IMR-90 (cell line): ENCODE measurements around the gene MAGI2. TPM values are rescaled to one million over a fixed set of nuclear protein-coding genes. Genes with fewer than 3 reads are reported as not detected.
A peak's percentile ranks its signal among the peaks of the same experiment; 100 is the strongest.

Experiments used
- ATAC-seq: fragments of 200-7000 bp; cut with Tn5 transposase; 2 replicates; pipeline ENCODE4 v1.9.1; 2020; ENCODE audit warnings: low read depth, mild to moderate bottlenecking, moderate library complexity
- BruUV-seq: library from RNA; stranded (reverse); fragments of 400-500 nt; replicated peaks from 2 replicates; lab custom pipeline; 2021; lab: Mats Ljungman, UMichigan
- CTCF ChIA-PET: fragments of 300-600 bp; formaldehyde crosslinking; extraction: SDS; loops from one replicate; lab custom pipeline; 2021; ENCODE audit warnings: antibody characterized with exemption; lab: Yijun Ruan, JAX
- POLR2A ChIA-PET: fragments of 300-600 bp; sonication (Branson Sonifier 250); formaldehyde crosslinking; loops from one replicate; lab custom pipeline; 2022; ENCODE audit warnings: antibody characterized with exemption; ENCODE audit not compliant: unreplicated experiment; lab: Charles Lee
- DNase-seq: peaks from one replicate; pipeline ENCODE4 v3.0.0; 2013
- H2AFZ ChIP-seq: replicated peaks from 2 replicates; pipeline ENCODE3; 2013; ENCODE audit warnings: low read length, mild to moderate bottlenecking; ENCODE audit not compliant: poor library complexity
- H2AK5ac ChIP-seq: 2 replicates; pipeline ENCODE4 v1.6.1; 2013; ENCODE audit warnings: low read depth, low read length, inconsistent platforms
- H2AK9ac ChIP-seq: replicated peaks from 2 replicates; pipeline ENCODE3; 2013; ENCODE audit warnings: mild to moderate bottlenecking, low read depth, low read length, moderate library complexity; ENCODE audit not compliant: poor library complexity
- H2BK120ac ChIP-seq: 2 replicates; pipeline ENCODE4 v1.6.1; 2013; ENCODE audit warnings: low read depth, low read length, inconsistent platforms
- H2BK15ac ChIP-seq: 3 replicates; pipeline ENCODE4 v1.6.1; 2013; ENCODE audit warnings: low read depth, low read length, inconsistent platforms
- H2BK20ac ChIP-seq: 2 replicates; pipeline ENCODE4 v1.6.1; 2013; ENCODE audit warnings: low read depth, mild to moderate bottlenecking, inconsistent platforms, low read length, moderate library complexity
- H2BK5ac ChIP-seq: 2 replicates; pipeline ENCODE4 v1.6.1; 2013; ENCODE audit warnings: mild to moderate bottlenecking, low read depth, low read length, inconsistent platforms; ENCODE audit not compliant: poor library complexity, severe bottlenecking
- H3K14ac ChIP-seq: replicated peaks from 2 replicates; pipeline ENCODE4 v1.6.1; 2013; ENCODE audit warnings: low read depth, low read length, inconsistent platforms
- H3K18ac ChIP-seq: 2 replicates; pipeline ENCODE4 v1.6.1; 2013; ENCODE audit warnings: low read depth, low read length, control low read depth
- H3K23ac ChIP-seq: 2 replicates; pipeline ENCODE4 v1.6.1; 2013; ENCODE audit warnings: low read depth, low read length, inconsistent platforms
- H3K27ac ChIP-seq: 2 replicates; pipeline ENCODE4 v1.5.1; 2013; ENCODE audit warnings: mild to moderate bottlenecking, control low read depth, low read length; ENCODE audit not compliant: insufficient read depth
- H3K27me3 ChIP-seq: 2 replicates; pipeline ENCODE4 v1.6.1; 2013; ENCODE audit warnings: low read length; ENCODE audit not compliant: control insufficient read depth, insufficient read depth
- H3K36me3 ChIP-seq: 2 replicates; pipeline ENCODE4 v1.6.1; 2013; ENCODE audit warnings: low read length, mixed read lengths; ENCODE audit not compliant: control insufficient read depth, insufficient read depth
- H3K4ac ChIP-seq: 2 replicates; pipeline ENCODE4 v1.6.1; 2013; ENCODE audit warnings: low read depth, low read length, inconsistent platforms
- H3K4me1 ChIP-seq: 2 replicates; pipeline ENCODE4 v1.6.1; 2013; ENCODE audit warnings: low read length, mixed read lengths; ENCODE audit not compliant: control insufficient read depth, insufficient read depth
- H3K4me2 ChIP-seq: 2 replicates; pipeline ENCODE4 v1.6.1; 2013; ENCODE audit warnings: low read depth, mild to moderate bottlenecking, control low read depth, low read length, moderate library complexity
- H3K4me3 ChIP-seq: 2 replicates; pipeline ENCODE4 v1.5.1; 2013; ENCODE audit warnings: low read depth, mild to moderate bottlenecking, control low read depth, low read length, moderate library complexity; ENCODE audit not compliant: insufficient read depth
- H3K56ac ChIP-seq: 2 replicates; pipeline ENCODE4 v1.6.1; 2013; ENCODE audit warnings: low read length, inconsistent platforms; ENCODE audit not compliant: insufficient read depth; ENCODE audit errors: extremely low read depth
- H3K79me1 ChIP-seq, 2 experiments: 2 replicates each; pipeline ENCODE4 v1.6.1; 2013; ENCODE audit warnings: low read length in 2 of 2, inconsistent platforms in 1 of 2, low read depth in 1 of 2
- H3K9ac ChIP-seq: 2 replicates; pipeline ENCODE4 v1.6.1; 2013; ENCODE audit warnings: low read depth, low read length, control low read depth
- H3K9me1 ChIP-seq: 2 replicates; pipeline ENCODE4 v1.6.1; 2013; ENCODE audit warnings: low read length, inconsistent platforms; ENCODE audit not compliant: insufficient read depth
- H3K9me3 ChIP-seq: 2 replicates; pipeline ENCODE4 v1.6.1; 2013; ENCODE audit warnings: low read length; ENCODE audit not compliant: control insufficient read depth, insufficient read depth
- H4K20me1 ChIP-seq: 2 replicates; pipeline ENCODE4 v1.6.1; 2013; ENCODE audit warnings: low read length, inconsistent platforms; ENCODE audit not compliant: insufficient read depth
- H4K5ac ChIP-seq: 2 replicates; pipeline ENCODE4 v1.6.1; 2013; ENCODE audit warnings: mild to moderate bottlenecking, low read depth, low read length, control low read depth
- H4K8ac ChIP-seq, 2 experiments: 2 replicates each; pipeline ENCODE4 v1.6.1; 2013; ENCODE audit warnings: low read depth in 2 of 2, low read length in 2 of 2, control low read depth in 1 of 2, inconsistent platforms in 1 of 2
- H4K91ac ChIP-seq: 2 replicates; pipeline ENCODE4 v1.6.1; 2013; ENCODE audit warnings: low read depth, low read length, inconsistent platforms; ENCODE audit not compliant: insufficient read depth
- BHLHE40 ChIP-seq: fragments of 150-350 bp; IDR thresholded peaks from 2 replicates; pipeline ENCODE4 v1.6.1; 2016; ENCODE audit warnings: mild to moderate bottlenecking, low read depth, low read length
- CEBPB ChIP-seq: IDR thresholded peaks from 2 replicates; pipeline ENCODE4 v1.6.1; 2012; ENCODE audit warnings: low read depth, low read length, improper control_type of control experiment
- CHD1 ChIP-seq: IDR thresholded peaks from 2 replicates; pipeline ENCODE4 v1.6.1; 2012; ENCODE audit warnings: low read depth, low read length, improper control_type of control experiment
- ELK1 ChIP-seq: fragments of 150-350 bp; IDR thresholded peaks from 2 replicates; pipeline ENCODE4 v1.6.1; 2016; ENCODE audit warnings: low read depth, mild to moderate bottlenecking, low read length, moderate library complexity, borderline replicate concordance
- FOS ChIP-seq: fragments of 150-350 bp; IDR thresholded peaks from 2 replicates; pipeline ENCODE4 v1.6.1; 2016; ENCODE audit warnings: low read depth, low read length
- MAFK ChIP-seq: IDR thresholded peaks from 2 replicates; pipeline ENCODE4 v1.6.1; 2012; ENCODE audit warnings: low read depth, low read length, improper control_type of control experiment
- MAZ ChIP-seq: IDR thresholded peaks from 2 replicates; pipeline ENCODE4 v1.6.1; 2012; ENCODE audit warnings: low read depth, mild to moderate bottlenecking, low read length, improper control_type of control experiment, moderate library complexity, borderline replicate concordance
- MXI1 ChIP-seq: IDR thresholded peaks from 2 replicates; pipeline ENCODE4 v1.6.1; 2012; ENCODE audit warnings: low read depth, mild to moderate bottlenecking, low read length, moderate library complexity, borderline replicate concordance
- NFE2L2 ChIP-seq: fragments of 150-350 bp; IDR thresholded peaks from 2 replicates; pipeline ENCODE4 v1.6.1; 2016; ENCODE audit warnings: low read depth, mild to moderate bottlenecking, low read length
- POLR2A ChIP-seq: IDR thresholded peaks from 2 replicates; pipeline ENCODE4 v1.6.1; 2012; ENCODE audit warnings: mild to moderate bottlenecking, low read depth, low read length
- RAD21 ChIP-seq: IDR thresholded peaks from 2 replicates; pipeline ENCODE4 v1.6.1; 2012; ENCODE audit warnings: low read length, improper control_type of control experiment
- RCOR1 ChIP-seq: IDR thresholded peaks from 2 replicates; pipeline ENCODE4 v1.6.1; 2012; ENCODE audit warnings: mild to moderate bottlenecking, low read length, improper control_type of control experiment; ENCODE audit not compliant: insufficient replicate concordance
- RFX5 ChIP-seq: IDR thresholded peaks from 2 replicates; pipeline ENCODE4 v1.8.0; 2012; ENCODE audit warnings: low read depth, mild to moderate bottlenecking, low read length, moderate library complexity
- SMC3 ChIP-seq: fragments of 150-350 bp; IDR thresholded peaks from 2 replicates; pipeline ENCODE4 v1.6.1; 2016; ENCODE audit warnings: low read depth, mild to moderate bottlenecking, antibody characterized with exemption, low read length, moderate library complexity
- WGBS, 2 experiments: methylation state at CpG; one replicate each; pipeline versions ENCODE4 v1.1.5 to v1.1.7; 2013; ENCODE audit warnings: missing lambda C conversion rate in 2 of 2; ENCODE audit not compliant: insufficient read length in 1 of 2; ENCODE audit errors: extremely low coverage in 2 of 2; 5-methylcytosine and 5-hydroxymethylcytosine counted together
- dilution Hi-C: fragments of 300-500 bp; cut with HindIII; formaldehyde crosslinking; loops from one replicate; pipeline ENCODE4 v1.14.3; 2018; ENCODE audit warnings: low sequenced_read_pairs; ENCODE audit not compliant: unreplicated experiment
- in situ Hi-C: fragments of 300-500 bp; cut with MboI; formaldehyde crosslinking; loops from 3 replicates; pipeline ENCODE4 v1.14.3; 2019; ENCODE audit warnings: low sequenced_read_pairs, inconsistent platforms, mixed read lengths
- intact Hi-C: fragments of 100-400 bp; cut with micrococcal nuclease; formaldehyde crosslinking; loops from 2 replicates; pipeline ENCODE4 v1.10.0; 2022
- polyA plus RNA-seq, 3 experiments: library from polyadenylated mRNA; depleted of rRNA; stranded (reverse); fragments of >200 nt; gene quantifications; 2 replicates each; pipeline ENCODE4 v1.2.3, GENCODE V29; 2012; ENCODE audit warnings: low replicate concordance in 1 of 3
- total RNA-seq: library from RNA; depleted of rRNA; stranded (reverse); fragments of >200 nt; gene quantifications from 2 replicates; pipeline ENCODE4 v1.2.3, GENCODE V29; 2012
- TF ChIP-seq, protein P1 (sequence below): fragments of 150-350 bp; IDR thresholded peaks from 2 replicates; pipeline ENCODE4 v1.6.1; 2017; ENCODE audit warnings: mild to moderate bottlenecking, antibody characterized with exemption, low read length, low read depth
- TF ChIP-seq, protein P2 (sequence below): conservative IDR thresholded peaks from 2 replicates; pipeline ENCODE4 v1.5.1; 2012; ENCODE audit warnings: mild to moderate bottlenecking, low read depth, low read length, improper control_type of control experiment

Gene MAGI2
- total and polyA plus RNA-seq, 2 of the 4 experiments (the other 2 are of a cell fraction), result 2.5 to 17.9 TPM

- Histone ChIP-seq H2AK9ac (no peak overlapping the region), H3K4me3 (no peak overlapping the region), H3K27ac (no peak overlapping the region), H3K9me1 (no peaks in the 10 kb centered on the region), H3K14ac (no peak overlapping the region), H3K4me2 (no peak overlapping the region), H2AFZ (no peak overlapping the region), H3K27me3 (no peaks in the 10 kb centered on the region), H2BK15ac (no peak overlapping the region), H3K56ac (no peak overlapping the region), H3K9me3 (no peaks in the 10 kb centered on the region), H2AK5ac (no peak overlapping the region), H3K23ac (no peak overlapping the region), H3K9ac (no peak overlapping the region), H4K20me1 (no peaks in the 10 kb centered on the region), H4K5ac (no peak overlapping the region), H3K18ac (no peak overlapping the region), H2BK5ac (no peak overlapping the region), H2BK20ac (no peak overlapping the region), H2BK120ac (no peak overlapping the region), H3K4me1 (no peaks in the 10 kb centered on the region), H3K4ac (no peak overlapping the region), H3K79me1 (peaks cover 0 to 4% of the 10 kb centered on the region in 2 experiments; a peak in 2 of 4 replicates), H4K8ac (no peak overlapping the region), H4K91ac (no peak overlapping the region), H3K36me3 (no peaks in the 10 kb centered on the region)
- no peak for TF ChIP-seq MAZ
- TF ChIP-seq BHLHE40, result no peak
- TF ChIP-seq CHD1, result no peak
- no peak for TF ChIP-seq RAD21
- no peak for TF ChIP-seq FOS
- TF ChIP-seq NFE2L2, result no peak
- no peak for TF ChIP-seq MAFK
- no peak for TF ChIP-seq RCOR1
- TF ChIP-seq, protein P1, sequence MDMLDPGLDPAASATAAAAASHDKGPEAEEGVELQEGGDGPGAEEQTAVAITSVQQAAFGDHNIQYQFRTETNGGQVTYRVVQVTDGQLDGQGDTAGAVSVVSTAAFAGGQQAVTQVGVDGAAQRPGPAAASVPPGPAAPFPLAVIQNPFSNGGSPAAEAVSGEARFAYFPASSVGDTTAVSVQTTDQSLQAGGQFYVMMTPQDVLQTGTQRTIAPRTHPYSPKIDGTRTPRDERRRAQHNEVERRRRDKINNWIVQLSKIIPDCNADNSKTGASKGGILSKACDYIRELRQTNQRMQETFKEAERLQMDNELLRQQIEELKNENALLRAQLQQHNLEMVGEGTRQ, result no peak
- TF ChIP-seq SMC3, result no peak
- no peak for TF ChIP-seq MXI1
- no peak for TF ChIP-seq ELK1
- TF ChIP-seq, protein P2, sequence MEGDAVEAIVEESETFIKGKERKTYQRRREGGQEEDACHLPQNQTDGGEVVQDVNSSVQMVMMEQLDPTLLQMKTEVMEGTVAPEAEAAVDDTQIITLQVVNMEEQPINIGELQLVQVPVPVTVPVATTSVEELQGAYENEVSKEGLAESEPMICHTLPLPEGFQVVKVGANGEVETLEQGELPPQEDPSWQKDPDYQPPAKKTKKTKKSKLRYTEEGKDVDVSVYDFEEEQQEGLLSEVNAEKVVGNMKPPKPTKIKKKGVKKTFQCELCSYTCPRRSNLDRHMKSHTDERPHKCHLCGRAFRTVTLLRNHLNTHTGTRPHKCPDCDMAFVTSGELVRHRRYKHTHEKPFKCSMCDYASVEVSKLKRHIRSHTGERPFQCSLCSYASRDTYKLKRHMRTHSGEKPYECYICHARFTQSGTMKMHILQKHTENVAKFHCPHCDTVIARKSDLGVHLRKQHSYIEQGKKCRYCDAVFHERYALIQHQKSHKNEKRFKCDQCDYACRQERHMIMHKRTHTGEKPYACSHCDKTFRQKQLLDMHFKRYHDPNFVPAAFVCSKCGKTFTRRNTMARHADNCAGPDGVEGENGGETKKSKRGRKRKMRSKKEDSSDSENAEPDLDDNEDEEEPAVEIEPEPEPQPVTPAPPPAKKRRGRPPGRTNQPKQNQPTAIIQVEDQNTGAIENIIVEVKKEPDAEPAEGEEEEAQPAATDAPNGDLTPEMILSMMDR, result no peak
- no peak for TF ChIP-seq POLR2A
- TF ChIP-seq CEBPB, result no peak
- no peak for TF ChIP-seq RFX5
- dilution Hi-C loops (no loop called here), intact Hi-C loops (no loop called here), in situ Hi-C loops (no loop called here)
- DNase-seq, result peak; percentile 20
- WGBS, 2 experiments, result no CpG with 5 or more reads among the region's 2 CpGs
- ATAC-seq, result no peak
- CTCF ChIA-PET, result no interaction called here
- BruUV-seq, result no TSS peak
- POLR2A ChIA-PET, result no interaction called here
These were observed 267.9 kb downstream of the MAGI2 start for GRCh38 chr7:79185605-79186004.
